AG09319 (cell line): Measurements from ENCODE around the gene PLCL1.

ENCODE experiments used
- DNase-seq: peaks from one replicate; pipeline ENCODE4 v3.0.0-alpha.2; 2010; ENCODE audit warnings: low read depth; ENCODE audit errors: extremely low read depth
- TF ChIP-seq, protein P1 (sequence below): IDR thresholded peaks from 2 replicates; pipeline ENCODE4 v1.5.1; 2011; ENCODE audit warnings: low read depth, mild to moderate bottlenecking, inconsistent platforms, low read length, moderate library complexity

The PLCL1 gene

DNA sequence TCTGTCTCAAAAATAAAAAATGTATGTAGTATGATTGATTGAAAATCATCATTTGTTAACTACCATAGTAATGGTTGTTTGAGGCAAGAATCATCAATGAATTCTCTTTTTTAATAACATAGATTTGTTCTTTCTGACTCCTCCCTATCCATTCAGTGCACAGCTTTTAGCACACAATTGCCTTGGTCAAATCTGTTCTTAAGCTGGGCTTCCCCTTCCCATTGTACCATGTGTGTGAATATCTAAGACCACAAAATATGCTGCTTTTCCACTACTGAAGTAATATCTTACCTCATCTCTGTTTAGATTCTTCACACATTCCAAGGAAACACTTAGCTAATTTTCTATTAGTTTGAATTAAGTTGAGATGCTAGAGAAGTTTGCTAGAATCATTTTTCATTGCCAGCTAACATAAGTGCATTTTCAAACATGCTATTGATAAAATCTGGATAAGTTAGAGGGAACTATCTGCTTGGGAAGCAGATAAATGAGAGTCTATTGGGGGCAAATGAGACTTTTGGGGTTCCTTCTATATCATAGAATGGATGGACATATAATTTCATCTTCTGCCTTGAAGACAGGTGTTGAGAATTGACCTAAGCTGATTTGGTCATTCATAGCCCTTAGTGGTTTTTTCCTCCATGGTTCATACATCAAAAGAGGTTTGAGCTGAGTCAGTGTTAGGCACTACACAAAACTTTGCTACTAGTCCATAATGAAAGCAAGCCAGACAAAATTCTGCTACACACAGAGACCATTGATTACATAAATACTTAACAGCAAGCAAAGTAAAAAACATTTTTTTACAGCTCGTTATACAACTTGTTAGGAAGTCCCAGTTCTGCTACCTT, 231.9 kb downstream of the PLCL1 start:
- no peak for DNase-seq
- TF ChIP-seq, protein P1, sequence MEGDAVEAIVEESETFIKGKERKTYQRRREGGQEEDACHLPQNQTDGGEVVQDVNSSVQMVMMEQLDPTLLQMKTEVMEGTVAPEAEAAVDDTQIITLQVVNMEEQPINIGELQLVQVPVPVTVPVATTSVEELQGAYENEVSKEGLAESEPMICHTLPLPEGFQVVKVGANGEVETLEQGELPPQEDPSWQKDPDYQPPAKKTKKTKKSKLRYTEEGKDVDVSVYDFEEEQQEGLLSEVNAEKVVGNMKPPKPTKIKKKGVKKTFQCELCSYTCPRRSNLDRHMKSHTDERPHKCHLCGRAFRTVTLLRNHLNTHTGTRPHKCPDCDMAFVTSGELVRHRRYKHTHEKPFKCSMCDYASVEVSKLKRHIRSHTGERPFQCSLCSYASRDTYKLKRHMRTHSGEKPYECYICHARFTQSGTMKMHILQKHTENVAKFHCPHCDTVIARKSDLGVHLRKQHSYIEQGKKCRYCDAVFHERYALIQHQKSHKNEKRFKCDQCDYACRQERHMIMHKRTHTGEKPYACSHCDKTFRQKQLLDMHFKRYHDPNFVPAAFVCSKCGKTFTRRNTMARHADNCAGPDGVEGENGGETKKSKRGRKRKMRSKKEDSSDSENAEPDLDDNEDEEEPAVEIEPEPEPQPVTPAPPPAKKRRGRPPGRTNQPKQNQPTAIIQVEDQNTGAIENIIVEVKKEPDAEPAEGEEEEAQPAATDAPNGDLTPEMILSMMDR, result no peak

DNA sequence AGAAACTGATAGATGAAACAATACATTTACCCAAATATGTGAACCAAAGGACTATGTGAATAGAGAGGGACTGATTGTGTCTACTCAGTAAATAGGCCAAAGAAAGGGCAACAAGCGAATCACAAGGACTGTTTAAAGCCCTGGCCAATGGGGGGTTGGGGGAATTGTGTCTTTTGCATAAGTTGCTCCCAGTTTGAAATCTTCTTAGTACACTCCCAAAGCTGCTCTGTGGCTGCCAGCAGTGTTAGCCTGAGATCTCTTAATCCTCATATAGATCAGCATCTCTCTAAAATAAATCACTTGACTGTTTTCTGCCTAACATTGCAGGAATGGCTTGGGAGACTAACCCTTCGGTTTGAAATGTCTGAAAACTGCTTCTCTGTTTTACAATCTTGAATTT, 236.4 kb downstream of the PLCL1 start:
- TF ChIP-seq, protein P1, result no peak
- no peak for DNase-seq

DNA sequence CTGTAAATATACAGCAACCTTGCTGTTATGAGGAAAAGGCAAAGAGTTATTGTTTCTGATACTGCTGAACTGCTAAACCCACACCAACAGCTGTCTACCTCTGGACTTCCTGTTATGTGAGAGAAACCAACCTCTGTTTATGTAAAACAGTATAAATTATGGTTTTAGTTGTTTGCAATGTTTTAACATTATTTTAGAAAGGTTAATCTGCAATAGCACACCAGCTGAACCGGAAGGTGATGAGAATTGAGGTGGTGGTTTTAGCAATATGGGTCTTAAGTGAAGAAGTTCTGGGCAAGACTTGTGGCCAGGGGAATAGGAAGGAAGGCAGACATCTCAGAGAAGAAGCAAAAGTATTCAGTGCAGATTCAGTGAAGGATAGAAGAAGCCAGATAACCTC, 237.8 kb downstream of the PLCL1 start:
- TF ChIP-seq, protein P1, result no peak
- DNase-seq, result no peak

DNA sequence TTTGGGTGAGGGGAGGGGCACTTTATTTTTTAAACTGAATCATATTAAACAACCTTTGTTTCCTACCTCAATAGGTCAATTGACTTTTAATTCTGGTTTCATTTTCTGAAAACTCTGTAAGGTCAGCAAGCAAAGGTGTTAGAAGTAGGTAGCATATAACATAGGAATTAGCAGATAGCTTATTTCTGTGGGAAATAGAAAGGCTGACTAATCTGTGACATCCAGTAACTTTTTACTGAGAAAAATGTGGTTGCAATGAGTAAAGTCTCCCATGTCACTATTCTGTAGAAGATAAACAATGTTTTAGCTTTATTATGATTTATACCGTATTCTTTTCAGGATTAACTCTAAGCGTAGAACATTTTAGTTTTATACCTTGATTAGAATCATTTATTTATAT, 240.4 kb downstream of the PLCL1 start:
- DNase-seq, result no peak
- TF ChIP-seq, protein P1, result no peak

DNA sequence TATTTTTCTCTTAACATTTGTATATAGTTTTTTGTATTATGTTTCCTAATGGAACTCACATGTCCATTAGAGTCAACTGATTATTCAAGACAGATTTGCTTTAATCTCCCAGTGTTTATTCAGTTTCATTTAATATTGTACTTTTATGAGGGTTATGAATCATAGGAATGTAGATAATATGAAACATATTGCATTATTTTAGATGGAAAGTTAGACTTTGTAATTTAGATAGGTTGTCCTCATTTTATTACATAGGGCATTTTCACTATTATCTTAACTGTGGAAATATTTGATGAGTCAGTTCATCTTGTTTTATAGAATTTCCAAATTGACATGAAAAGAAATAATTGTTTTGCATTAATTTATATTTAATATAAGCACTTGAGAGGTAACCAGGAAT, 240.8 kb downstream of the PLCL1 start:
- no peak for DNase-seq
- TF ChIP-seq, protein P1, result no peak

DNA sequence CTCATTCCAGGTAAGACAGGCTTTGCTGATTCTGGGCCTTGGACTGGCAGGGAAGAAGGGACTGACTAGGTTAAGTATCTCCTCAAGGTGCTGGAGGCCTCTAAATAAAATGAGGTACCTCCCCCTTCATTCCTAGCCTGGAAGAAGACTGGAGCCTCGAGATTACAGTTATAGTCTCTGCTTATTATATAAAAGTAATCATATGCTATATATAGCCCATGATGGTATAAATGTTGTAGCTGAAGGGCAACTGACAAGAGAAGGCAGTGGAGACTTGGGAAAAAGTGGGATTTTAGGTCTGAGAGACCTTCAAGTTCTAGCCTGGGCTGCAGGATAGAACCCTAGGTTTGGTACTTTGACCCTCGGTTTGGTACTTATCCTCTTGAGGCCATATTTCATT, 248.3 kb downstream of the PLCL1 start:
- TF ChIP-seq, protein P1, result no peak
- DNase-seq, result no peak

DNA sequence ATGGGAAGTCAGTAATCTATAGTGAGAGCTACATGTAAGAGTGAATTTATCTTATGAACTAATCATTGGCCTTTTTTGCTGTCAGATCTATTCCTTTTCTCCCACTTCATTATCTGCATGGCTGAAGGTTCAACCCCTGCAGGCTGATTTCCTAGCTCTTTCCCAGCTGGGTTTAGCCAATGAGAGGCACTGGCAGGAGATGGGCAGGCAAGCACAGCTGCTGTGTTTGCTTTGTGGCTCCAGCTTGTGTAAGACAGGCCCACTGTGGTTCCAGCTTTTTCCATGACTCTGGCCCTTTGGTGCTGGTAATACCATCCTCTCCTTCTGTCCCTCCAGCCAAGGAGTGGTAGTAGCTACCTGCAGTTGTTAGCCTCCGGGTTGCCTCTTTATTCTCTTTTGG, 248.8 kb downstream of the PLCL1 start:
- no peak for DNase-seq
- TF ChIP-seq, protein P1, result no peak
